Astrocyte (in vitro differentiated cells and primary cell): ENCODE data around the gene PLOD1. TPM values are rescaled to one million over a fixed set of nuclear protein-coding genes. Genes with fewer than 3 reads are reported as not detected.

Experiments used
- DNase-seq: peaks from one replicate; pipeline ENCODE4 v3.0.0-alpha.2; 2010; ENCODE audit warnings: low read depth
- FAIRE-seq: peaks from 2 replicates; lab custom pipeline; 2011; peaks lifted over from hg19 to GRCh38; lab: Jason Lieb, UNC
- H2AFZ ChIP-seq: 2 replicates; pipeline ENCODE4 v1.6.0; 2012; ENCODE audit warnings: low read depth, low read length, inconsistent platforms
- H3K27ac ChIP-seq: 2 replicates; pipeline ENCODE4 v1.5.1; 2011; ENCODE audit warnings: low read depth, low read length, inconsistent platforms
- H3K27me3 ChIP-seq: 2 replicates; pipeline ENCODE4 v1.6.0; 2011; ENCODE audit warnings: low read length, inconsistent platforms; ENCODE audit not compliant: insufficient read depth
- H3K36me3 ChIP-seq: 2 replicates; pipeline ENCODE4 v1.5.1; 2011; ENCODE audit warnings: low read length, inconsistent platforms; ENCODE audit not compliant: insufficient read depth
- H3K4me1 ChIP-seq: 2 replicates; pipeline ENCODE4 v1.5.1; 2011; ENCODE audit warnings: low read length, inconsistent platforms; ENCODE audit not compliant: insufficient read depth
- H3K4me2 ChIP-seq: 2 replicates; pipeline ENCODE4 v1.6.0; 2012; ENCODE audit warnings: low read length, inconsistent platforms
- H3K4me3 ChIP-seq: 2 replicates; pipeline ENCODE4 v1.5.1; 2011; ENCODE audit warnings: low read depth, mild to moderate bottlenecking, low read length, inconsistent platforms; ENCODE audit not compliant: insufficient read depth
- H3K79me2 ChIP-seq: 2 replicates; pipeline ENCODE4 v1.6.0; 2012; ENCODE audit warnings: mild to moderate bottlenecking, low read length, inconsistent platforms; ENCODE audit not compliant: insufficient read depth
- H3K9ac ChIP-seq: 2 replicates; pipeline ENCODE4 v1.6.0; 2012; ENCODE audit warnings: mild to moderate bottlenecking, low read length, inconsistent platforms
- H3K9me3 ChIP-seq: 2 replicates; pipeline ENCODE4 v1.5.1; 2012; ENCODE audit warnings: low read depth, mild to moderate bottlenecking, low read length, inconsistent platforms; ENCODE audit not compliant: insufficient read depth
- H4K20me1 ChIP-seq: 2 replicates; pipeline ENCODE4 v1.6.0; 2012; ENCODE audit warnings: low read length, inconsistent platforms; ENCODE audit not compliant: insufficient read depth
- H3K27ac Mint-ChIP-seq: one replicate; pipeline ENCODE4 v1.8.0; 2021; ENCODE audit warnings: mild to moderate bottlenecking, mixed read lengths; ENCODE audit not compliant: unreplicated experiment
- H3K27me3 Mint-ChIP-seq: one replicate; pipeline ENCODE4 v1.8.0; 2021; ENCODE audit warnings: low read depth, mixed read lengths; ENCODE audit not compliant: unreplicated experiment
- H3K36me3 Mint-ChIP-seq: one replicate; pipeline ENCODE4 v1.8.0; 2021; ENCODE audit warnings: low read depth, mixed read lengths; ENCODE audit not compliant: unreplicated experiment
- H3K4me1 Mint-ChIP-seq: one replicate; pipeline ENCODE4 v1.8.0; 2021; ENCODE audit warnings: low read depth, mixed read lengths; ENCODE audit not compliant: unreplicated experiment
- H3K4me3 Mint-ChIP-seq: one replicate; pipeline ENCODE4 v1.8.0; 2021; ENCODE audit warnings: mild to moderate bottlenecking, moderate library complexity, mixed read lengths; ENCODE audit not compliant: unreplicated experiment
- H3K9me3 Mint-ChIP-seq: one replicate; pipeline ENCODE4 v1.8.0; 2021; ENCODE audit warnings: mild to moderate bottlenecking, mixed read lengths; ENCODE audit not compliant: unreplicated experiment
- EZH2 ChIP-seq: IDR thresholded peaks from 2 replicates; pipeline ENCODE4 v1.6.1; 2012; ENCODE audit warnings: mild to moderate bottlenecking, low read length, inconsistent platforms; ENCODE audit not compliant: insufficient read depth
- total RNA-seq: library from RNA; stranded (reverse); gene quantifications from 2 replicates; pipeline ENCODE4 v1.2.1, GENCODE V29; 2021
- TF ChIP-seq, protein P1 (sequence below): IDR thresholded peaks from 2 replicates; pipeline ENCODE4 v1.5.1; 2011; ENCODE audit warnings: low read depth, mild to moderate bottlenecking, inconsistent platforms, low read length, moderate library complexity; ENCODE audit not compliant: insufficient read depth

The PLOD1 gene
- total RNA-seq, 1 donor from 2014 or later: 375 TPM

DNA sequence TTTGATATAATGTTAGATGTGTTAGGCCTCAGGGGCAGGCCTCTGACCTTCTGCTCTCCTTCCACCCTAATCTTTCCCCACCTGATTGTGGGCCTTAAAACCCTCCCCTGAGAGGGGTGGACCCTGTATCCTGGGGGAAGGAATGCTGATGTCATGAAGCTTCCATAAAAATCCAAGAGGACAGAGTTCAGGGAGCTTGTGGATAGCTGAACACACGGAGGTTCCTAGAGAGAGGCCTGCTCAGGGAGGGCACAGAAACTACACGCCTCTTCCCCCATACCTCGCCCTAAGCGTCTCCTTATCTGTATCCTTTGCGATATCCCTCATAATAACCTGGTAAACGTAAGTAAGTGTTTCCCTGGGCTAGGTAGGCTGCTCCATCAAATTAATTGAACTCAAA is 50.1 kb downstream of the PLOD1 start:
- Mint-ChIP-seq H3K4me3 (no peak overlapping the region), H3K27me3 (no peaks in the 10 kb centered on the region), H3K9me3 (no peaks in the 10 kb centered on the region), H3K36me3 (peaks cover 17% of the 10 kb centered on the region), H3K4me1 (peaks cover 13% of the 10 kb centered on the region), H3K27ac (peak overlapping the region; percentile 11)
- Histone ChIP-seq H3K4me2 (no peak overlapping the region), H3K79me2 (peaks cover 85% of the 10 kb centered on the region), H3K27ac (no peak overlapping the region), H3K4me1 (peaks cover 11% of the 10 kb centered on the region), H3K27me3 (no peaks in the 10 kb centered on the region), H4K20me1 (peaks cover 51% of the 10 kb centered on the region), H2AFZ (no peak overlapping the region), H3K9me3 (no peaks in the 10 kb centered on the region), H3K4me3 (no peak overlapping the region), H3K9ac (no peak overlapping the region), H3K36me3 (peaks cover 11% of the 10 kb centered on the region)
- no peak for DNase-seq
- no peak for FAIRE-seq
- no peak for TF ChIP-seq EZH2
- TF ChIP-seq, protein P1, sequence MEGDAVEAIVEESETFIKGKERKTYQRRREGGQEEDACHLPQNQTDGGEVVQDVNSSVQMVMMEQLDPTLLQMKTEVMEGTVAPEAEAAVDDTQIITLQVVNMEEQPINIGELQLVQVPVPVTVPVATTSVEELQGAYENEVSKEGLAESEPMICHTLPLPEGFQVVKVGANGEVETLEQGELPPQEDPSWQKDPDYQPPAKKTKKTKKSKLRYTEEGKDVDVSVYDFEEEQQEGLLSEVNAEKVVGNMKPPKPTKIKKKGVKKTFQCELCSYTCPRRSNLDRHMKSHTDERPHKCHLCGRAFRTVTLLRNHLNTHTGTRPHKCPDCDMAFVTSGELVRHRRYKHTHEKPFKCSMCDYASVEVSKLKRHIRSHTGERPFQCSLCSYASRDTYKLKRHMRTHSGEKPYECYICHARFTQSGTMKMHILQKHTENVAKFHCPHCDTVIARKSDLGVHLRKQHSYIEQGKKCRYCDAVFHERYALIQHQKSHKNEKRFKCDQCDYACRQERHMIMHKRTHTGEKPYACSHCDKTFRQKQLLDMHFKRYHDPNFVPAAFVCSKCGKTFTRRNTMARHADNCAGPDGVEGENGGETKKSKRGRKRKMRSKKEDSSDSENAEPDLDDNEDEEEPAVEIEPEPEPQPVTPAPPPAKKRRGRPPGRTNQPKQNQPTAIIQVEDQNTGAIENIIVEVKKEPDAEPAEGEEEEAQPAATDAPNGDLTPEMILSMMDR: no peak

DNA sequence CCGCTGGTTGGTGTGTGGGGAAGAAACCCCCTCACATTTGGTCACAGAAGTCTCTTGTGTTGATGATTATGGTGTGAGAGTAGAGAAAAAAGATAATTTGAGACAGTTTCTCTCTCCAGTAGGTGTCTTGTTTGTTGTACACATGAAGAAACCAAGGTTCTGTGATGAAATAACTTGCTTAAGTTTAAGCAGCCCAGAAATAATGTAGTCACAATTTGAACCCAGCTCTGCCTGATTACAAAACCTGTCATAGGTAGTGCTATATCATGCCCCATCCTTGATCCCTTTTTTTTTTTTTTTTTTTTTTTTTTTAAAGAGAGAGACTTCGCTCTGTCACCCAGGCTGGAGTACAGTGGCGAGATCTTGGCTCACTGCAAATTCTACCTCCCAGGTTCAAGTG is 50.7 kb downstream of the PLOD1 start:
- Histone ChIP-seq H3K27ac (no peak overlapping the region), H2AFZ (no peak overlapping the region), H3K36me3 (peaks cover 16% of the 10 kb centered on the region), H3K9ac (no peak overlapping the region), H3K27me3 (no peaks in the 10 kb centered on the region), H3K4me2 (no peak overlapping the region), H3K79me2 (peaks cover 91% of the 10 kb centered on the region), H3K4me3 (no peak overlapping the region), H4K20me1 (peaks cover 57% of the 10 kb centered on the region), H3K9me3 (no peaks in the 10 kb centered on the region), H3K4me1 (peaks cover 8% of the 10 kb centered on the region)
- FAIRE-seq: no peak
- H3K9me3 Mint-ChIP-seq: no peaks in the 10 kb centered on the region
- H3K27ac Mint-ChIP-seq: peak overlapping the region; percentile 11
- DNase-seq: no peak
- TF ChIP-seq EZH2: no peak
- TF ChIP-seq, protein P1: no peak
- H3K36me3 Mint-ChIP-seq: peaks cover 17% of the 10 kb centered on the region
- no peak overlapping the region for H3K4me3 Mint-ChIP-seq
- H3K4me1 Mint-ChIP-seq: peaks cover 13% of the 10 kb centered on the region
- no peaks in the 10 kb centered on the region for H3K27me3 Mint-ChIP-seq

DNA sequence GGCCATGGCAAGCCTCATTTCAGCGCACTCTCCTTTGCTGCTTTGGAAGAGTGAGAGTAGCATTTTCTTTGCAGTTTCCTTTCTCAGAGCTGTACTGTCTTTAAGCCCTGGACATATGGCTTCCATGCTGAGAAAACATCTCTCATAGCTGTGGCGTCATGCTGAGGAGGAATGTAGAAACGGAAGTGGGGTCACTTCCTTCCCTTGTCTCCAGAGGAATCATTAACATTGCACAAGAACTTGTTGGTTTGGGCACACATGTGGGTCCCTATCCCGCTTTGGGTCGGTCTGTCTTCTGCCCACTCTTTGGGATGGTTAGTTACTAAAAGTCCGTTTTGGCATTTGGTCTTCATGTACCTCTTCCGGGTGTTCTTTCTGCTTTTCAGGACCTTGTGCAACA is 51.3 kb downstream of the PLOD1 start:
- Mint-ChIP-seq H3K4me1 (peaks cover 20% of the 10 kb centered on the region), H3K27me3 (no peaks in the 10 kb centered on the region), H3K27ac (peak overlapping the region; percentile 60), H3K9me3 (no peaks in the 10 kb centered on the region), H3K36me3 (peaks cover 23% of the 10 kb centered on the region), H3K4me3 (no peak overlapping the region)
- Histone ChIP-seq H2AFZ (no peak overlapping the region), H3K9me3 (no peaks in the 10 kb centered on the region), H4K20me1 (peaks cover 64% of the 10 kb centered on the region), H3K4me1 (peaks cover 12% of the 10 kb centered on the region), H3K36me3 (peaks cover 16% of the 10 kb centered on the region), H3K79me2 (peaks cover 92% of the 10 kb centered on the region), H3K4me3 (no peak overlapping the region), H3K27ac (no peak overlapping the region), H3K9ac (no peak overlapping the region), H3K27me3 (no peaks in the 10 kb centered on the region), H3K4me2 (peak overlapping the region; percentile 49)
- DNase-seq: peak; percentile 7
- no peak for FAIRE-seq
- no peak for TF ChIP-seq EZH2
- TF ChIP-seq, protein P1: no peak
